K562 (cell line): ENCODE measurements around the gene RABGAP1L.

Source experiments
- CHD1 ChIP-seq: fragments of 200-600 bp; sonication (generic); IDR thresholded peaks from one replicate; pipeline ENCODE4 v1.6.1; 2012; ENCODE audit warnings: mild to moderate bottlenecking, moderate library complexity, low read length, inconsistent platforms
- E2F8 ChIP-seq: fragments of 450-650 bp; IDR thresholded peaks from 2 replicates; pipeline ENCODE4 v1.7.1; 2018; ENCODE audit warnings: mild to moderate bottlenecking, low read depth; ENCODE audit not compliant: partially characterized antibody
- POLR2AphosphoS5 ChIP-seq: IDR thresholded peaks from 2 replicates; pipeline ENCODE4 v1.6.1; 2011; ENCODE audit warnings: mild to moderate bottlenecking, low read depth, low read length, moderate library complexity; ENCODE audit not compliant: control insufficient read depth, insufficient read depth

- TF ChIP-seq CHD1 (no peak), POLR2AphosphoS5 (no peak), E2F8 (no peak)
Observed at GRCh38 chr1:174580801-174581200, 421.5 kb downstream of the RABGAP1L start.
